ENCODE measurements around the gene TAPBP. TPM values are rescaled to one million over a fixed set of nuclear protein-coding genes. Genes with fewer than 3 reads are reported as not detected.

The TAPBP gene
- total RNA-seq, 1 experiment from 2014 or later: 28.2 TPM

- no peaks in the 10 kb centered on the region for H3K9me3 ChIP-seq (ENCODE audit: control insufficient read depth, low read depth, low read length)
- H3K56ac ChIP-seq (ENCODE audit: insufficient read length, low read depth, low read length): no peak overlapping the region
- no peaks in the 10 kb centered on the region for H4K20me1 ChIP-seq (ENCODE audit: control insufficient read depth, insufficient read depth, insufficient read length)
- H4K5ac ChIP-seq (ENCODE audit: insufficient read length, low read depth, low read length): no peak overlapping the region
- H3K79me2 ChIP-seq (ENCODE audit: insufficient read depth, low read length): peaks cover 5% of the 10 kb centered on the region; the same call in 1 of the 2 replicates
- Mint-ChIP-seq H3K27ac (no peak overlapping the region; a peak in 1 of 7 replicates), H3K36me3 (ENCODE audit: insufficient read depth in 1 of 3, low read depth in 3 of 3) (peaks cover 16 to 55% (median 44%) of the 10 kb centered on the region in 3 experiments), H3K27me3 (ENCODE audit: low read depth) (no peaks in the 10 kb centered on the region; the same call in 1 of the 2 replicates), H3K4me3 (no peak overlapping the region), H3K9me3 (no peaks in the 10 kb centered on the region), H3K4me1 (peaks cover 12 to 25% of the 10 kb centered on the region in 2 experiments)
- H4K91ac ChIP-seq (ENCODE audit: insufficient read length, low read depth, low read length): no peak overlapping the region
- H2BK12ac ChIP-seq (ENCODE audit: insufficient read length, low read depth, low read length): no peak overlapping the region
- H2BK20ac ChIP-seq (ENCODE audit: low read depth, low read length, poor library complexity, severe bottlenecking): no peak overlapping the region
- no peak overlapping the region for H2AK5ac ChIP-seq (ENCODE audit: insufficient read length, low read length)
- H3K4me1 ChIP-seq (ENCODE audit: insufficient read depth, low read length): no peaks in the 10 kb centered on the region; the same call in 1 of the 2 replicates
- no peak overlapping the region for H3K27ac ChIP-seq (ENCODE audit: insufficient read length, low read depth, low read length)
- H3K23me2 ChIP-seq (ENCODE audit: insufficient read length, low read depth, low read length, poor library complexity, severe bottlenecking): peaks cover 23% of the 10 kb centered on the region
- no peak overlapping the region for H3K23ac ChIP-seq (ENCODE audit: insufficient read length, low read depth, low read length)
- H3T11ph ChIP-seq (ENCODE audit: low read length): no peak overlapping the region
- H2BK120ac ChIP-seq (ENCODE audit: low read depth, low read length, poor library complexity, severe bottlenecking): no peak overlapping the region
- H3K79me1 ChIP-seq (ENCODE audit: insufficient read depth, low read depth, low read length, poor library complexity, severe bottlenecking): peaks cover under 1% of the 10 kb centered on the region
- H3K27me3 ChIP-seq (ENCODE audit: insufficient read depth, low read length): no peaks in the 10 kb centered on the region
- no CpG with 5 or more reads among the region's 16 CpGs for WGBS (ENCODE audit: extremely low coverage, insufficient read length, low lambda C conversion rate)
- H2BK5ac ChIP-seq (ENCODE audit: insufficient read length, low read length): no peak overlapping the region
- no peak overlapping the region for H3K4ac ChIP-seq (ENCODE audit: low read depth, low read length)
- H3K18ac ChIP-seq (ENCODE audit: insufficient read length, low read depth, low read length): no peak overlapping the region
- H4K8ac ChIP-seq (replicated peaks; ENCODE audit: insufficient read length, low read depth, low read length): no peak overlapping the region
- H3K9ac ChIP-seq (ENCODE audit: extremely low read depth, insufficient read length, low read length): no peak overlapping the region
- TF ChIP-seq CTCF (conservative IDR thresholded peaks at IDR 0.05): no peak
- no peak overlapping the region for H3K14ac ChIP-seq (ENCODE audit: insufficient read depth, low read length)
- DNase-seq: no peak
- no peak overlapping the region for H2BK15ac ChIP-seq (ENCODE audit: low read depth, low read length)
- no peak overlapping the region for H3K4me2 ChIP-seq (ENCODE audit: insufficient read depth, insufficient read length, low read length)
- H2AFZ ChIP-seq (ENCODE audit: low read length): no peak overlapping the region
Observed at GRCh38 chr6:33292996-33293682, 20.7 kb downstream of the TAPBP start.

Measured in H9 (cell line).